GM12801 (cell line): ENCODE data around the gene LASP1.

Experiments
- TF ChIP-seq, protein P1 (sequence below): IDR thresholded peaks from one replicate; pipeline ENCODE4 v1.5.1; 2011; ENCODE audit warnings: control low read depth; ENCODE audit not compliant: insufficient read length; ENCODE audit errors: extremely low read depth

LASP1 gene

DNA sequence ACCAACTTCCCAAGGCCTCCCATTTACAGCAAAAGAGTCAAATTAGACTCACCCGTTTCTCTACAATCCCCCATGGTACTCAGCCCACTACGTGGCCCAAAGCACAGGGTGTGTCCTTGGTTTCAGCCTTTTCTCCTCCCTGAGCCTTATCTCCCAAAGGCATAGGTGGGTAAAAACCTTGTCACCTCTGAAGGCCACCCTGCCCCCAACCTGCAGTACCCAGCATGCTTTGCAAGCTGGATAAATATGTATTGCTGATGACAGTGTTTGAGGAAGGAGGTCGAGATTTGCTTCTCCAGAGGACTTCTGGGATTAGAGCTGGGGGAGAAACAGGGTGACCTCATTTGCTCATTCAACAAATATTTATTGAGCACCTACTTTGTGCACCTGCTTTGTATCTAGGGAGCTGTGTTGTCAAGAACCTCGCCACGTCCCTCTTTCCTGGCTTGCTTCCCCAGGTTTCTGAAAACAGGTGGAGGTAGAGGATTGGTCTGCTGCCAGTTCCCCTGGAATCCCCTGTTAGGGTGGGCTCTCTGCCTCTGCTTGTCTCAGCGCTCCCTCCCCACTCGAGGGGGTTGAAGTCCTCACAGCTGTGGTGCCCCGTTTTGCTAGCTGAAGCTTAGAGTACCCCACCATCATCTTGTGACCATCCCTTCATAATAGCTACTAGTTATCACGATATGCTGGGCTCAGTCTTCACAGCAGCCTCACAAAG, 3.0 kb downstream of the LASP1 start:
- TF ChIP-seq, protein P1, sequence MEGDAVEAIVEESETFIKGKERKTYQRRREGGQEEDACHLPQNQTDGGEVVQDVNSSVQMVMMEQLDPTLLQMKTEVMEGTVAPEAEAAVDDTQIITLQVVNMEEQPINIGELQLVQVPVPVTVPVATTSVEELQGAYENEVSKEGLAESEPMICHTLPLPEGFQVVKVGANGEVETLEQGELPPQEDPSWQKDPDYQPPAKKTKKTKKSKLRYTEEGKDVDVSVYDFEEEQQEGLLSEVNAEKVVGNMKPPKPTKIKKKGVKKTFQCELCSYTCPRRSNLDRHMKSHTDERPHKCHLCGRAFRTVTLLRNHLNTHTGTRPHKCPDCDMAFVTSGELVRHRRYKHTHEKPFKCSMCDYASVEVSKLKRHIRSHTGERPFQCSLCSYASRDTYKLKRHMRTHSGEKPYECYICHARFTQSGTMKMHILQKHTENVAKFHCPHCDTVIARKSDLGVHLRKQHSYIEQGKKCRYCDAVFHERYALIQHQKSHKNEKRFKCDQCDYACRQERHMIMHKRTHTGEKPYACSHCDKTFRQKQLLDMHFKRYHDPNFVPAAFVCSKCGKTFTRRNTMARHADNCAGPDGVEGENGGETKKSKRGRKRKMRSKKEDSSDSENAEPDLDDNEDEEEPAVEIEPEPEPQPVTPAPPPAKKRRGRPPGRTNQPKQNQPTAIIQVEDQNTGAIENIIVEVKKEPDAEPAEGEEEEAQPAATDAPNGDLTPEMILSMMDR: no peak

DNA sequence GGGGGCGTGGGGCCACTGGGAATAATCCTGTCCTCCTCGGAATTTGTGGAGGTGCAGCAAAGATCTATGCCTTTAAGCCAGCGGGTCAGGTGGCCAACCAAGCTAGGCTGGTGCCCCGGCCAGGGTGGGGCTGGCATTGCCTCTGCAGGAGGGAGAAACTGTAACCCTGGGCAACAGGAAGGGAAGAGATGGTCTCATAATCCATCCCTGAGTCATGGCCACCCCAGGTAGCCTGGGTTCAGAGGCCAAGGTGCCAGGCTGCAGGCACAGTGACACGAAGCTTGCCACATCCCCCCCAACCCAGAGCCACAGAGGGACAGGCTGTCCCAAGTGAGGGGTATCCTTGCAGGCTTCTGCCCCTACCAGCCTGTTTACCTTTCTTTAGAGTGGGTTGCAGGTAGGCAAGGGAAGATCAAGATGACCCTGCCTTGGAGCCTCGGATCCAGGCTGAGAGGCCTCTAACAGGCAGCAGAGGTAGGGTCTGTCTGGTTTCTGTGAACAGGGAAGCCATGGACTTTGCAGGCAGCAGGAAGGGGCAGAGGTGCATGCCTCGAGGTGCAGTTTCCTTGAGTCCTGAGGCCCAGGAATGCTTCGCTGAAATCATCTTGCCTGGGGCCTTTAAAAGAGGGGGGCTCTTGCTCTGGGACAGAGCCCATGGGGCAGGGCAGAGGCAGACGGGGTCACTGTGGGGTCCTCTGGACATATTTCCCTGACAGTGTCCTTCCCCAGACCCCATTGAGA, 4.0 kb downstream of the LASP1 start:
- TF ChIP-seq, protein P1: no peak

DNA sequence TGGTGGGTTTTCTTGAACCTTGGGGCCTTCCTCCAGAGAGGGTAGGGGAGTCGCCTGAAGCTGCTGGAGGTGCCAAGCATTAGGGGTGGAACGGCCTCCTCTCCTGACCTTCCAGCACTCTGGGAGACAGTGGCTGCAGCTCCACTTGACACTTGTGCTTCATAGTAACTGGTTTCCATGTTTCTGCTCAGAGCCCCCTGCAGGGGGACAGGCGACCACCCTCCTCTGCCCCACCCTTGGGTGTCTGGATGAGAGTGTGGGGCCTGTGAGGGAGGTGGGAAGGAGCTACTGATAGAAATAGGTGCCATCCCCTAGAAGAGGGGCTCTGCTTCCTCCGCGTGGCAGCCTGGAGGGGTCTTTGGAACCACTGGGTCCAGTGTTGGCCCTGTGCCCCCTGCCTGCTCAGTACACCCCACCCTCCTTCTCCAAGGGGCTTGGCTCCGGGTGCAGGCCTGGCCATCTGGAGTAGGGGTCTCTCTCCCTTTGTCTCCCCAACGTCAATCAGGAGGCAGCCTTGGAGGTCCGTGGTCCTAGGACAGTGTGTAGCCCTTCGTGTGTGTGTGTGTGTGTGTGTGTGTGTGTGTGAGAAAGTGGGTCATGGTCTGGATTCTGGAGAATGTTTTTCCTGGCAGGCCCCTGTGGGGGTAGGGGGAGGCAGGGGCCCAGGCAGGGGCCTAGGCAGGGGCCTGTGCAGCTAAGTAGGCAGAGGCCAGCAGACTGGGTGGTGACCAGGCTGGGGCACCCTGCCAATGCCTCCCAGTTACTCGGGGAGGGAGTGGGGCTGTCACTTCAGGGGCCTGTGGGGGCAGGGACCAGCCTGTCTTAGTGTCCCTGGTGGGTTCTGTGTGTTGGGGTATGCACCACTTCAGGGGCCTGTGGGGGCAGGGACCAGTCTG, 4.9 kb downstream of the LASP1 start:
- TF ChIP-seq, protein P1: no peak

DNA sequence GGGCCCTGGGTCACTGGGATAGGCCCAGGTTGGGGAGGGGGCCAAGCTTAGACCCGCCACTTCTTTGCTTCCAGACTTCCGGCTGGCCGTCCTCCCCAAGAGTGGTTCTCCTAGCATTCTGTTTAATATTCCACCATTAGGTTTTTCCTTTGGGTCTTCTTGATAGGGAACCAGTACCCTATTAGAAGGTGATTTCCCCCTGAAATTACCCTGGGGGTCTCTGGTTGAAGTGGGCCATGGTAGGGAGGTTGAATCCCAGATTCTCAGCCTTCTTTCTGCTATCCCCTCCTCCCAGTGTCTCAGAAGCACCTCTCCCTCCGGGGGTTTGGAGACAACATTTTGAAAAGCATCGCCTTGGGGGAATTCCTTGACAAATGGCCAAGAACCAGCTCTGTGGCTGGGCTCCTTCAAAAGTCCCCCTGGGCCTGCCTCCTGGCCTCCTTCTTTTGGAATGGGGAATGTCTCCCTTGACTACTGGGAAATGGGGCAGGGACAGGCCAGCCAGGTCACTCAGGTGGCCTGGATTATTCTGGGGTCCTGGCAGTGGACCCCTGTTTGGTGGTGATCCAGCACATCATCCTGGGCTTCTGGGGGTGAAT, 5.7 kb downstream of the LASP1 start:
- TF ChIP-seq, protein P1: no peak

DNA sequence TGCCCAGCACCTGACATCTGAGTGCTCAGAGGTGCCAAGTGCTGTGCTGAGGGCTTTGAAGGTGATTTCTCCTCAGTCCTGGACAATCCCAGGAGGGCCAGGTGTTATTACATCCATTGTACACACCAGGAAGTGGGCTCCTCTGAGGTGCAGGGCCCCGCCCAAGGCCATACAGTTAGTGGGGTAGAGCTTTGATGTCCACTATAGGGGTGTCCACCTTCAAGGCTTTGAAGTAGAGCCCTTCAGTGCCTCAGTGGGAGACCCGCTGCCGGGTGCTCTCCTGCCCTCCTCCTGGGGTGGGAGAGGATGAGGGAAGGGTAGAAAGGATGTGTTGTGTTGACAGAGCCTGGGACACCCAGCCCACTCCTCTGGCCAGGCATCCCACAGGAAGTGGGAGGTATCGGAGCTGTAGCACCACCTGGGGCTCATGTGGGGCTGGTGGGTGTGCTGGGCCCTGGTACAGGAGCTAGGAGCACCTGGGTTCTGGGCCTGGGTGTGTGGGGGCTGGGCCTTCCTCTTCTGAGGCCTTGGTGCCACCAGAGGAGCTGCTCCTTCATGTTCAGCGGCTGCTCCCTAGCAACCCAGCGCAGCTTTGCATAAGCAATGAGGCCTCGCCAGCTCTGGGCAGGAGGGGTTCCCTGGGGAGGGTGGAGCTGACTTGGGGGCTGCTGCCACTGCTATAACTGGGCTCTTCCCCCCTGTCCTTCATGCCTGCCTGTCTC, 7.4 kb downstream of the LASP1 start:
- TF ChIP-seq, protein P1: no peak

DNA sequence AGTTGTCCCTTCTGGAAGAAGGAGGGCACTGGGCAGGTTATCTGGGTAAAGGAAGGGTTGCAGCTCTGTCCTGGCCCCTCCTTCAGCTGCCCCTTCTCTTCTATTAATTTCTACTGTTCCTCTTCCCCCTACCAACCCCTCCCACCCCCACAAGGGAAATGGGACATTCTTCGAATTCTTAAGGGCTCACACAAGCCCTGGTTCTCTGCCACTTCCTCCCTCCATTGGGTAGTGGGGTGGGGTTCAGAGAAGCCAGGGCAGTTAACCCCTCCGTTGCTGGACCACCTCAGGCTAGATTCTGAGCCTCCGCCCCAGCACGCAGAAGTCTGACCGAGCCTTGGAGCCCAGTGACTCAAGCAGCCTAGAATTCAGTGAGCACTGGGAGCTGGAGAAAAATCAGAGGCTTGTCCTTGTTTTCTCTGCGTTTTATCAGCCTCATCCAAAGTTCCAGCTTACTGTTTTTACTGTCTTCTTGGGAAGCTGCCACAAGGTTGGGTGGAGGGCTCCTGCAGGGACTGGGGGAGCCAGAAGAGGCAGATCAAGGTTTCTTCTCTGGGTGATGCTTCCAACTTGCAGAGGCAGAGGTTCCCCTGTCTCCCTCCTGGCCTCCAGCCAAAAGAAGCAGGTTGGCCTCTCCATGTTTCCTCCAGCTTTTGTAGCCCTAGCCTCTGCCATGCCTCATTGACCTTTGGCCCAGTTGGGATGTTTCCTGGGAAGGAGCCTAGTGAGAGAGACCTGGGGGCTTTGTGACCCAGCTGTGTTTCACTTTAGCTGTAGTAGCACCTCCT, 10.2 kb downstream of the LASP1 start:
- TF ChIP-seq, protein P1: no peak
